C1 segment of cervical spinal cord (tissue), 14 donors: ENCODE results near the gene GPATCH4.

Source experiments
- DNase-seq, 14 donors: peaks; one replicate each; lab custom pipeline; 2025; lab: John Stamatoyannopoulos, UW

The GPATCH4 gene

DNA sequence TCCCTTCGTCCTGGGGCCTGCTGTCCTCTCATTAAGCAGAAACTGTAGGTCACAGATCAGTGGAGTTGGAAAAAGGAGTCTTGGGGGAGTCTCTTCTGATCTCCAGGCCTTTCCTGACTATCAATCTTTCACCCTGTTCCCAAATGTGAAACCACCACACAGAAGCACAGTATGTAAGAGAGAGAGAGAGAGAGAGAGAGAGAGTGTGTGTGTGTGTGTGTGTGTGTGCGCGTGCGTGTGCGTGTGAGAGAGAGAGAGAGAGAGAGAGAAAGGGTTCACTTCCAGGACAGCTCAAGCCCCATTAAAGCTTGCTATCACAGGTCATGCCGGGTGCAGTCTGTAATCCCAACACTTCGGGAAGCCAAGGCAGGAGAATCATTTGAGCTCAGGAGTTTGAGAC, 23.2 kb downstream of the GPATCH4 start:
- no peak for DNase-seq

DNA sequence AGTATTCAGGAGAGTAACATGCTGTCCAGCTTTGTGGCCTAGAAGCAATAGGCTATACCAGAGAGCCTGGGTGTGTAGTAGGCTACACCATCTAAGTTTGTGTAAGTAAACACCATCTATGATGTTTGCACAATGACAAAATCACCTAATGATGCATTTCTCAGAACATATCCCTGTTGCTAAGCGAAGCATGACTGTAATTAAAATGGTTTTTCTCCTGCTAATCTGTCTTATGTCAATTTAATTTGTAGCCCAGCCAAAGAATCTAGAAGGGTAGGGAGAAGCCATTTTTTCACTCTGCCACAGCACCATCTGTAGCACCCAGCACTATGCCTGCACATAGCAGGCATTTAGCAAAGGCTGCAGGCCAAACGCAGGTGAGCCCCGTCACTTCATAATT, 23.7 kb downstream of the GPATCH4 start:
- DNase-seq = no peak

DNA sequence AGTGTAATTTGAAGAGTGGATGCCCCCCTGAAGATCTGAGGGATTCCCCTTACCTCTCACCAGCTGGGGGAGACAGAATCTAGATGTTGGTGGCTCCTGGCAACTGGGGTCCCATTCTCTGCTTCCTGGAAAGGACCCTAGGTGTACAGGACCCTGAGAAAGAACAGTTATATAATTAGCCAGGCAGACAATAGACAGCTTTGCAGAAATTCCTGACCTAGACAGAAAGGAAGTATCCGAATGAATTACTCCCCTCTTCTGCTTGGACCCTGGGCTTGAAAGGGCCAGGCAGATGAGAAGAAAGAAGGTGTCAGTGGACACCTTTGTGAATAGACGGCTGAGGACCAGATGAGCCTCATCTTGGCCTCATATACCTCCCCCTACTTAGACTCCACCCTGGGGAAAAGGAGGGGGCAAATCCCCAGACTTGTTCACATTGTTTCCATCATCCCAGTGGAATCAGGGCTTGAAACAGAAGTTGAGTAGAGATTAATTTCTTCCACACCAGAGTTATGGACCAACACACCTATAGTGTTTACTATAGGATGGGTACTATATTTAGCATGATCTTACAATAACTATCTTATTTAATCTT, 27.1 kb downstream of the GPATCH4 start:
- DNase-seq = no peak

DNA sequence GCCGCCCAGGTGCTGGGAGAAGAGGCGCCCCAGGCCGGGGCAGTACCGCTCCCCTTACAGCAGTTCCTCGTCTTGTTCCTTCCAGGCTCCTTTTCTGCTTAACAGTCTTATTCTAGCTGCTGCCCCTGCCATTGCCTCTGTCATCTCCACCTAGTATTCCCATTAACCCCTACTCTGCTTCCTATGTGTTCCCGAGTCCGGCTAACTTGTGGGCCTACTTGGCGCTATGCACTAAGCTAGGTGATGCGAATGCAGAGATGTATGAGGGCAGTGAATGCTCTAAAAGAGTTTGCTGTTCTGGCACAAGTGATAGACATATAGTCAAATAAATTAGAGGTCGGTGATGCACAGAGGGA, 28.6 kb downstream of the GPATCH4 start:
- no peak for DNase-seq

DNA sequence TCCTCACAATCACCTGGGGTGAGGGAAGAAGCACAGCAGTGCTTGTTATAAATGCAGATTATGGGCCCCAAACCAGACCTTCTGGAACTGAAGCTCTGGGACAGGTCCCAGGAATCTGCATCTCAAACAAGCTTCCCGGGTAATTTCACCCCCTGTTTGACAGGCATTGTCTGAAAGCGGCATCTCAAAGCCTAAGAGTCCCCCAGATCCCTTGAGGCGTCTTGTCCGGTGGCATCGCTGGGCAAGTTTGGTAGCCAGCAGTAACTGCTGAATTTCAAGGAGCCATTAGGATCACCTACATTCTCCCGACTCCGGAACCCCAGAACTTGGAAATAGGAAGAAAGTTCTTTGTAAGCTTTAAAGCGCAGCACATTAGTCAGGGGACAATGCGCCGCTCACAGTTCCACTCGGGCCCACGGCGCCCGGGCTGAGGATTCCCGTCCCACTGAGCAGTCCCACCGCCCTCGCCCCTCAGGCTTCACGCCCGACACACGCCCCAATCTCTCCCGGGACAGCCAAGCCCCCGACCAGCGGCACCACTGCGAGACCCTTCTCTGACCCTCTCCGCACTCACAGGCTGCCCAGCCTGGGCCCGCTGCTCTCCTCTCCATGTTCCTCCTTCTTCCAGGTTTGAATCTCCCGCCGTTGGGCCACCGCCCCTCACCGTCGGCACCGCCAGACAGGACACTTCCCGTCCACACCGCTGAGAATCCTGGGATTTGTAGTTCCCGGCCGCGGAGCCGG, 29.2 kb downstream of the GPATCH4 start, which contains the start of gene IQGAP3:
IQGAP3 (minus strand) TSS at position 647 of the 744 bp plus-strand sequence; CDS start at position 611, 36 bp downstream.
- DNase-seq = peak in 13 of 14 donors; percentile 6 to 78 (median 47)

DNA sequence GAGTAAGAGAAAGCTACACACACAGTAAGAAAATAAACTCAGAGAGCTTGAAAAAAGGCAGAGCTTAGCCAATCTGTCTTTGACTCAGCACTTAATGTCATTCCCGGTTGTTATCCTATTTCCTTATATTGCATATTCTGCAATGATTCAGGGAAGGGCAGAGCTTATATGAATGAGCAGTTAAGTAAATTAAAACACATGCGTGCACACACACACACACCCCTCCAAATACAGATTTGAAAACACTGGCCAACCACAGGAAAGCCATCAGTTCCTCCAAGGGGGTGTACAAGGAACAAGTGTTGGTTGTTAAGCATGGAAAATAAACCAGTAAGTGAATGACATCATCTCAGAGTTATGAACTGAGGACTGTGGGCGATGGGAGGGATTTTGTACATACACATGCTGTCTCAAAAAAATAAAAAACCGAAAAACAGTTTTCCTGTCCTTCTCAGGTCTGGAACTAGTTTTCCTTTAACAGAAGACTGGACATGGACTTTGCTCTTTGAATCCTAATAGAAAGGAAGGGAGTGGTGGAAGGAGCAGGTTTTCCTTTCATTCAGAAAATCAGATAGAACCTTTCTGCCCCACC, 29.9 kb downstream of the GPATCH4 start:
- DNase-seq = no peak

DNA sequence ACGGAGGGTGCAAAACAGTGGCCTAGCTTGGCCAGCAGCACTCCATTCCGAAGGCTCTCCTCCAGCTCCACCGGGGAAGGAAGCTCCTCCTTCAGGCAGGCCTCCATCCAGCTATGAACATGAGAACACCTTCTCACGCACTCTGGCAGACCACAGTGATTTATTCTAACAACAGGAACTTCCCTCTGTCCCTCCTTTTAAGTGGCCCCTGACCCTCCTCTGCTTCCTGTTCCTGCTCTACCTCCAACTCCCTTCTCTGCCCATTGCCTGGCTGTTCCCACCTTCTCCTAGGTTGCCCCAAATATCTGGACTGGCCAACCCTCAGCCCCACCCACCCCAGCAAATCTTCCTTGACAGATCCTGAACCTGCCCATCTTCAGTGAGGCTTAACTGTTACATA, 34.8 kb downstream of the GPATCH4 start:
- DNase-seq = no peak

DNA sequence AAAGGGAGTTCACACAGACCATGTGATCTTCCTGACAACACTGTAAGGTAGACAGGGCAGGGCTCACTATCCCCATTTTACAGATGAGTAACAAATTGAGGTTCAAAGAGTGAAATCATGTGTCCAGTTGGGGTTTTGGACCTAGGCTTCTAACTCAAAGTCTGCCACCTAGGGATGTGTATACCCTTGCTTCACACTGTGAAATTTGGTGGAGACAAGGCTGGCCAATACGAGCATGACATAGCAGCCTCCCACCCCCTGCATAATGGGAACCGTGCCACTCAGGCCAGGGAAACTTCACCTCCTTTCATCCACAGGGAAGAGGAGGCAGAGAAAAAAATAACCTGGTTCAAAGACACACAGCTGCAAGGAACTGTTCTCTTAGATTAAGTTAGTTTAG, 35.8 kb downstream of the GPATCH4 start:
- no peak for DNase-seq

DNA sequence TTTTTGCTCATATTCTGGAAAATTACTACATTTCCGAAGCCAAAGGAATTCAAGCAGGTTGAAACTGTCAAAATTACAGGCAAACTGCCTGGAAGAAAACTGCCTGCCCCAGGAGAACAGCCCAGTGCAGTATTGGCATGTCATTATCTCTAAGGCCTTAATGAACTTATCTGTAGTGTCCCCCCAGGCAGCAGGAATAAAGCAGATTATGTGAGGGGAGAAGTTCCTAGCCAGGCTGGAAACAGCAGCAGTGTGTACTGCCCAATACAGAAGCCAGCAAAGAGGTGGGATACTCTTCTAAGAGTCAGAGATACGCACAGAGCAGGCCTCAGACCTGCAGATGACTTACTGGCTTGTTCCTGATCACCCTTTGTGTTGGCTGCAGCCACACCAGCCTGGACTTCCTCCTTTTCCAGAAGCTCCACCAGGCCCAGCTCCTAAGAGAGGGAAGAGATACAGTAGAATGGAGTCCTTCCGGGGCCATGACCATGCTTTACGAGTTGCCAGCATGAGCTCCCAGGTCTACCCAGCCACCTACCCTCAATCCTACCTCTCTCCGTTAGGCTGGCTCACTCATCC, 40.6 kb downstream of the GPATCH4 start:
- DNase-seq = no peak

DNA sequence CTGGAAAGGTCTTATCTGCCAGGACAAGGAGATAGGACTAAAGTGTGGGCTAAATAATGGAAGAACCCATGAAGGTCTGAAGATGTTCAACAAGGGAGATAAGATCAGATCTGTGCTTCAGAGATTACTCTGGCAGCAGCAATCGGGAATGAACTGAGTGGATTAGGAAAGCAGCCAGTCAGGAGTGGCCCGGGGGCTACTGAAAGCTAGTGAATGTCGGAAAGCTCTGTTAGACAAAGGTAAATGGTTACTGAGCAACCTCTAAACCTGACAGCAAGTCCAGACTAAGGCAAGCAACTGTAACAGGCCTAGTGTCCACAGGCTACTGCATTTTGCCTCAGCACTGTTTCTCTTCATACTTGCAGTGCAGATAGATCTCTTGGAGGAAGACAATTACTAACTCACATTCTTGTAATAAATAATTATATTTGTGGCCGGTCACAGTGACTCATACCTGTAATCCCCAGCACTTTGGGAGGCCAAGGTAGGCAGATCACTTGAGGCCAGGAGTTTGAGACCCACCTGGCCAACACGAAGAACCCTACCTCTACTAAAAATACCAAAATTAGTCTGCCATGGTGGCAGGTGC, 41.4 kb downstream of the GPATCH4 start:
- DNase-seq = no peak

DNA sequence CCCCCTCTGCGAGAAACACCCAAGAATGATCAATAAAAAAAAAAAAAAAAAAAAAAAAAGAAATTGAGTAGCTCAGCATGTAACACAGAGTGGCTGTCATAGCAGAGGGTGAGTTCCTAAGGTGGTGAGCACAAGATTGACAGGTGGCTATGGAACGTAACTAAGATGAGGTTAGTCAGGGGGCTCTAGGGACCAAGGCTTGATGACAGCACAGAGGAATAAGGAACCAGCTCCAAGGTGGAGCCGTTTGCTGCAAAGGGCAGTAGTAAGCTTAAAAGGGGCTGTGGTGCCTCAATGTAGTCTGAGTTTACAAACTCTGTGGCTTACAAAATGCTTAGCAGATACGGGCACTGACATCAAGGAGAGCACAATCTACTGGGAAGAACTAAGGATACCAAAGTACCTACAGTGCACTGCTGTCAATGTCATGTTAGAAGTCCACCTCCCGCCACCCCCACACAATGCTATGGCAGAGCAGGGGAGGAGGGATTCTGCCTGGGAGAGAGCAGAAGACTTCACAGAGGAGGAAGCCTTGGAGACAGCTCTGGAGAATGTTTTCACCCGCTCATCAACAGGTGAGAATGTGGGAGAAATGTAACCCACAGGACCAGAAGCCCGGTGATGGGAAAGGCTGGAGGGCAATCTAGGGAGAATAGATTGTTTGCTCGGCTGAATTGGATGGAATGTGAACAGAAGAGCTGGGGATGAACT, 42.0 kb downstream of the GPATCH4 start:
- DNase-seq = no peak

DNA sequence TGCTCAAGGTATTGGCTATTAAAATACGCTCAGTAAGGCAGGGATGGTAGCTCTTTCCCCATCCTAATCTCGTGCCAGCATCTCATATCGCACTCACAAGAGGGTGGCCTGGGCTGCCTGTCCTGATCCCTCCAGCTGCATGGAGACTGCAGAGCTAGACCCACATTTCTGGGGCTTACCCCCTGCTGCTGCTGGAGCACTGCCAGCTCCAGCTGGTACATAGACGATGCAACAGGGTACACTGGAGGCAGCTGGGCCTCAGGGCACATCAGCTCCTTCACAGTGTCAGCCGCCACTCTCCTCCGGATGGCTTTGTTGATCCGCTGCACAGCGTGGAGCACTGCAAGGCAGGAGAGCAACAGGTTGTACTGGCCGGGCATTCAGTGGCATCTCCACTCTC, 44.9 kb downstream of the GPATCH4 start:
- no peak for DNase-seq

DNA sequence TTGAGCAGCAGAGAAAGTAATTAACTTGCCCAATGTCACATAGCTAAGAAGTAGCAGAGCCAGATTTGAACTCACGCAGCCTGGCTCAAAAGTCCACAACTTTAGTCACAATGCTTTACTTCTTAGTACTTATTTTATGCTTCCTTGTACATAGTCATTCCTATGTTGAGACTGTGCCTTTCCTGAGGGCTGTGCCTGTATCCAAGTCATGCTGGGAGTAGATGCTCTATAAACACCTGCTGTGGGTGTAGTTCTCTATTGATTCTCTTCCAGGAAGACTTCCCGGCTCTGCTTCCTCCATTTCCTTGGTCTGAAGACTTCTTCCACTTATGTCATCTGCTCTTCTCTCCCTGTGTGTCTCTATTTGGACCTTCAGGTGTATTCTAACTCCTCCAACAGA, 45.6 kb downstream of the GPATCH4 start:
- no peak for DNase-seq

DNA sequence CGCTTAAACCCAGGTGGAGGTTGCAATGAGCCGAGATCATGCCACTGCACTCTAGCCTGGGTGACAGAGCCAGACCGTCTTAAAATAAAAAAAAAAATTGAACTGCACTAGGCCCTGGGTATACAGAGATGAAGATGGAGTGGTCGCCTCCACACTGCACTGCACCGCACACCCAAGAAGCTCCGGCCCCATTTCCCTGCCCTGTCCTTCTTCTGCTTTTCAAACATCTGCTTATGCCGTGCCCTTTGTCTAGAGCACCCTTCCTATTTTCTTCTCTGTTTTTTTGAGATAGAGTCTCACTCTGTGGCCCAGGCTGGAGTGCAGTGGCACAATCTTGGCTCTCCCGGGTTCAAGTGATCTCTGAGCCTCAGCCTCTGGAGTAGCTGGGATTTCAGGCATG, 46.3 kb downstream of the GPATCH4 start:
- DNase-seq = no peak

DNA sequence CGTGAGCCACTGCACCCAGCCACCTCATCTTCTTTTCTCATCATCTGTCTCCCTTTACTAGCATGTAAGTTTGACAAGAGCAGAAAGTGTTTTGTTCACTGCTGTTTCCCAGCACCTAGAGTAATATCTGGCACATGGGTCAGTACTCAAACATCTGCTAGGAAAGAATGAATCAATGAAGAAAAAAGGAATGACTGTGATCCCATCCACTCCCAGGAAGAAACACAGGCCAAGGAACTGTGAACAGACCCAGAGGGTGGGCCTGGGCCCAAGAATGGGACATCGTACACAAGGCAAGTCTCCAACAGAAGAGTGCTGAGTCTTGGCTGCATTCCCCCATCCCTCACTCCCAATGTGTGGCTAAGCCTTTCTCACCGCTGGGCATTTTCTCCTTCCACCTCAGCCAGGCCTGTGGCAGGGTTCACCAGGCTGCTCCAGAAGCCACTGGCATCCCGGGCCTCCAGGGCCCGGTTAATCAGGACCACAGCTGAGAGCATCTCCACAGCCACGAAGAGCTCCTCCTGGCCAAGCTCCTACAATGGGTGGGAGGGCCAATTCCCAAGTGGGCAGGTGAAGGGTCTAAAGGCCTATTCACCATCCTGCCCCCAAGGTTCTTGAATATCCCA, 47.3 kb downstream of the GPATCH4 start:
- DNase-seq = peak in 4 of 14 donors; percentile 1 to 47 (median 16)

DNA sequence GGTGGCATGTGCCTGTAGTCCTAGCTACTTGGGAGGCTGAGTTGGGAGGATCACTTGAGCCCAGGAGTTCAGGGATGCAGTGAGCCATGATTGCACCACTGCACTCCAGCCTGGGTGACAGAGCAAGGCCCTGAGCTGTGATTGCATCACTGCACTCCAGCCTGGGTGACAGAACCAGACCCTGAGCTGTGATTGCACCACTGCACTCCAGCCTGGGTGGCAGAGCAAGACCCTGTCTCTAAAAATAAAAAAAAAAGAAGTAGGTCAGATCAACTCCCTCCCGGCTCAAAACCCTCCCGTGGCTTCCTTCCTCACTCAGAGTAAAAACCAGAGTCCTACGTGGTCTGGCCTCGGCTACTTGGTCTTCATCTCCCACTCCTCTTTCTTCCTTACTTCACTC, 48.3 kb downstream of the GPATCH4 start:
- DNase-seq = peak in 7 of 14 donors; percentile 6 to 34 (median 21)

DNA sequence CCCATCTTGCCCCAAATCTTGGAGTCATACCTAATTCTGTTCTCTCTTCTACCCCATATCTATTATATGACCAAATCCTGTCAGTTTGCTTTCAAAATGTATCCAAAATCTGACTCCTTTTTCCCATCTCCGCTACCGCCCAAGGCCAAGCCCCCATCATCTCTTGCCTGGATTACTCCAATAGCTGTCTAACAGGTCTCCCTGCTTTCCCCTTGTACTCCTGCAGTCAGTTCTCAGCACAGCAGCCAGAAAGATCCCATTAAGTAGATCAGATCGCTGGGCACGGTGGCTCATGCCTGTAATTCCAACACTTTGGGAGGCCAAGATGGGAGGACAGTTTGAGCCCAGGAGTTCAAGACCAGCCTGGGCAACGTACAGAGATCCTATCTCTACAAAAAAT, 48.8 kb downstream of the GPATCH4 start:
- DNase-seq = no peak

DNA sequence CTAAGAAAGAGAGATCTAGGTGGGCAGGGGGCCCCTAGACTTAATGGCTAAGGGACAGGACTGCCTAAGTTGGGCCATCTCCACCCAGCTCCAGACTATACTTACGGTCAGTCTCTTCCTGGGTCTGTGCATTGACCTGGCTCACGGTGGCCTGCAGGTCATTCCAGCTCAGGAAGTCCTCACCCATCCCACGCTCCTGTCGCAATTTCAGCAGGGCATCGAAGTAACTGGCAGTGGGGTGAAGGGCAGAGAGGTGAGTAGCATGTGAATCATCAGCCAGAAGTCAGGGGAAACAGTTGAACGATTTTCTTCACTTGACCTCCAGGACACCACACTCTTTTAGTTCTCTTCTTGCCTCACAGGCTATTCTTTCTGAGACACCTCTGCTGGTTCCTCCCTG, 49.4 kb downstream of the GPATCH4 start:
- DNase-seq = no peak

DNA sequence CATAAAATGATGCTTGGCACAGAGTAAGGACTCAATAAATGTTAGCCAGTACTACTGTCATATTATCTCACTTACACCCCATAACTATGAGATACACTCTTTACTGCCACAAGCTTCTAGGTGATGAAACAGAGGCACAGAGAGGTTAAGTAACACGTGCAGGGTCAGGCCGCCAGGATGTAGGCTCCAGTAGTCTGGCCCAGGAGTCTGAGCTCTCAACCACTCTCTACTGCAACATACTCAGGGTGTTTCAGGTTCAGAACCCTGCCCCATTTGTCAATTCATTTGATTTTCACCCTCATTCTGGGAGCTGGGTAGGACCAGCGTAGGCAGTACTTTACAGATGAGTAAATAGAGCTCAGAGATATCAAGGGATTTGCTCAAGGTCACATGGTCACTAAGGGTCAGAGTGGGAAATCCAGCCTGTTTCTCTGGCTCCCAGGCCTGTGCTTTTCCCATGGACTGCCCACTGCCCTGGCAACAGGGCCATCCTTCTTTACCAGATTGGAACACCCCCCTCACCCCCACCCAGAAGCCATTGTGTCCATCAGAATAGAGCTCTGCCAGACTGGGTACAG, 50.1 kb downstream of the GPATCH4 start:
- no peak for DNase-seq

DNA sequence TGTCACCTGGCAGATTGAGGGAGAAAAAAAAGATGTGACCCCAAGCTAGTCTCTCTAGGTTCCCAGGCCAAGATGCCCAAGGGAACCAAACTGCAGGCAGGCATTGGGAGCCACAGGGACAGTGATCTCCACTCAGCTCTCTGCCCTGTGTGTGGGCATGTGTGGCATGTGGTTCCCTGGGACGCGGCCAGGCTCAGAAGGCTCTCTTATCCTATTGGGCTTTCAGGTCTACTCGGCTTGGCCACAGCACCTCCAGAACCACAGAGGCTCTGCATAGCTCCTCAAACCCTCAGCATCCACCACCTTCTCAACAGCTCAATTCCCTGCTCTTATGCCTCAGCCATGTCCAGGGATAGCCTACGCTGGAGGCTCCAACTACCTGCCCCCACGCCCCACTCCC, 50.9 kb downstream of the GPATCH4 start:
- DNase-seq = peak in 1 of 14 donors; percentile 27

DNA sequence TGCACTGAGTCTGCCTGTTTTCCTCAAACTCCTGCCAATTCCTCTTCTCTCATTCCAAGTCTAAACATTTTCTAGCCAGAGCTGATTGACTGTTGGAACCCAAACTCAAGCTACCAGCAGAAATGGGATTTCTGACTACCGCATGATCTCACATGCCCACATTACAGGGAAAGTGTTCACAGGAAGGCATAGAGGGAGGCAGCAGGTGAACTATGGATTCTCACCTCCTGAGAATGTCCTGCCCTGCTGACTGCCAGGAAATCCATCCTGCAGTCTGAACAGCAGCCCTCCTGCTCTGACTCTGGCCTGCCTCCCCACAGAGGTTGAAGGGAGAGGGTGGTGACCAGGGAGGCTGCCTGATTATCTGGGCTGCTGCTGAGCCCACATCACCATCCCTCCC, 51.4 kb downstream of the GPATCH4 start:
- no peak for DNase-seq
